GM18502 (cell line): ENCODE data around the gene TEX10.

Experiments used
- ATAC-seq: cut with Tn5 transposase; IDR thresholded peaks from one replicate; pipeline ENCODE4 v1.9.1; 2021; ENCODE audit warnings: mild to moderate bottlenecking; ENCODE audit not compliant: unreplicated experiment, poor library complexity

The TEX10 gene

GRCh38 chr9:100287186-100287585, 65.6 kb downstream of the TEX10 start:
- ATAC-seq: no peak

- no peak for ATAC-seq
Measured at GRCh38 chr9:100286257-100286656, 66.5 kb downstream of the TEX10 start.

GRCh38 chr9:100285601-100286000, 67.1 kb downstream of the TEX10 start:
- ATAC-seq: no peak

GRCh38 chr9:100285080-100285479, 67.7 kb downstream of the TEX10 start:
- no peak for ATAC-seq

GRCh38 chr9:100284247-100284646, 68.5 kb downstream of the TEX10 start:
- ATAC-seq: no peak

- no peak for ATAC-seq
Measured at GRCh38 chr9:100282388-100282719, 70.4 kb downstream of the TEX10 start.

GRCh38 chr9:100281676-100282387, 70.9 kb downstream of the TEX10 start:
- no peak for ATAC-seq

- ATAC-seq: no peak
Measured at GRCh38 chr9:100281066-100281465, 71.7 kb downstream of the TEX10 start.

- ATAC-seq: no peak
Measured at GRCh38 chr9:100277166-100277979, 75.4 kb downstream of the TEX10 start.

GRCh38 chr9:100269656-100270055, 83.1 kb downstream of the TEX10 start:
- no peak for ATAC-seq

- no peak for ATAC-seq
Measured at GRCh38 chr9:100268271-100268670, 84.5 kb downstream of the TEX10 start.

- ATAC-seq: no peak
Measured at GRCh38 chr9:100267211-100267610, 85.5 kb downstream of the TEX10 start.
